H1 (cell line): ENCODE results near the gene ADAMTS3. TPM values are rescaled to one million over a fixed set of nuclear protein-coding genes. Genes with fewer than 3 reads are reported as not detected.

ENCODE experiments used
- ATF3 ChIP-seq: IDR thresholded peaks from 2 replicates; pipeline ENCODE4 v1.6.1; 2011; ENCODE audit warnings: low read depth, mild to moderate bottlenecking, low read length; ENCODE audit not compliant: insufficient read depth
- CBX8 ChIP-seq: fragments of 300-800, 300-1000 bp; sonication (generic); IDR thresholded peaks from 2 replicates; pipeline ENCODE4 v1.7.1; 2016; ENCODE audit warnings: low read depth, low read length, borderline replicate concordance
- EGR1 ChIP-seq: IDR thresholded peaks from 2 replicates; pipeline ENCODE4 v1.6.1; 2011; ENCODE audit warnings: low read depth, low read length, borderline replicate concordance
- HDAC6 ChIP-seq: IDR thresholded peaks from one replicate; pipeline ENCODE4 v1.7.1; 2012; ENCODE audit warnings: low read depth, mild to moderate bottlenecking, inconsistent platforms, low read length, moderate library complexity
- KDM5A ChIP-seq: fragments of 200-600 bp; IDR thresholded peaks from 2 replicates; pipeline ENCODE4 v1.7.1; 2012; ENCODE audit warnings: mild to moderate bottlenecking, low read length, inconsistent platforms, mixed read lengths
- RFX5 ChIP-seq: IDR thresholded peaks from 2 replicates; pipeline ENCODE4 v1.6.1; 2011; ENCODE audit warnings: low read depth, low read length, improper control_type of control experiment, borderline replicate concordance
- TAF1 ChIP-seq: IDR thresholded peaks from 2 replicates; pipeline ENCODE4 v1.6.1; 2011; ENCODE audit warnings: mild to moderate bottlenecking, low read depth, low read length
- polyA plus RNA-seq, 7 experiments: library from polyadenylated mRNA; depleted of rRNA in 3 of 7; stranded (reverse) in 5 of 7; unstranded in 2 of 7; fragments of >200 nt in 5 of 7; fragments of 200-250 nt in 2 of 7; gene quantifications; 1 replicate in 5 of 7; 2 replicates in 1 of 7; 4 replicates in 1 of 7; pipeline versions ENCODE4 v1.2.1 to v1.2.3, GENCODE V29; 2011 to 2013; ENCODE audit warnings: missing spikeins in 2 of 7, mixed read lengths in 2 of 7
- total RNA-seq: library from RNA; stranded (reverse); fragmentation: NEBNext Ultra II Directional; extraction: Animal tissue kit (Norgen Biotek cat#: 25700); gene quantifications from 2 replicates; pipeline ENCODE4 v1.2.1, GENCODE V29; 2021

ADAMTS3 gene
- total and polyA plus RNA-seq, 2 of the 8 experiments (the other 6 are each of a cell fraction or from before 2014, with no cell fraction given) = 1.3 to 3.4 TPM

DNA sequence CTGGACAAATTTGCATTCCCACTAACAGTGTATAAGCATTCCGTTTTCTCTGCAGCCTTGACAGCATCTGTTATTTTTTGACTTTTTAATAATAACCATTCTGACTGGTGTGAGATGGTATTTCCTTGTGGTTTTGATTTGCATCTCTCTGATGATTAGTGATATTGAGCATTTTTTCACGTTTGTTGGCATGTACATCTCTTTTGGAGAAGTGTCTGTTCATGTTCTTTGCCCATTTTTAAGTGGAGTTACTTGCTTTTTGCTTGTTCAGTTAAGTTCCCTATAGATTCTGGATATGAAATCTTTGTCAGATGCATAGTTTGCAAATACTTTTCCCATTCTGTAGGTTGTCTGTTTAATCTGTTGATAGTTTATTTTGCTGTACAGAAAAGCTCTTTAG is 68.8 kb downstream of the ADAMTS3 start (continued):
- TF ChIP-seq RFX5 = no peak
- TF ChIP-seq HDAC6 = no peak
- no peak for TF ChIP-seq TAF1
- TF ChIP-seq ATF3 = no peak
- TF ChIP-seq KDM5A = no peak
- TF ChIP-seq CBX8 = no peak
- no peak for TF ChIP-seq EGR1
